GM23248 (cell line): ENCODE measurements around the gene CR1.

ENCODE experiments used
- EZH2 ChIP-seq: fragments of 200-600 bp; sonication (generic); IDR thresholded peaks from 2 replicates; pipeline ENCODE4 v1.6.1; 2018; ENCODE audit warnings: antibody characterized with exemption, mild to moderate bottlenecking; ENCODE audit not compliant: insufficient read depth, poor library complexity, severe bottlenecking
- EZH2phosphoT487 ChIP-seq: fragments of 200-600 bp; sonication (generic); IDR thresholded peaks from 2 replicates; pipeline ENCODE4 v1.6.1; 2018; ENCODE audit warnings: antibody characterized with exemption, moderate library complexity, mild to moderate bottlenecking, low read depth; ENCODE audit not compliant: insufficient read depth

GRCh38 chr1:207510444-207510843 is 14.5 kb downstream of the CR1 start:
- no peak for TF ChIP-seq EZH2
- no peak for TF ChIP-seq EZH2phosphoT487
